ENCODE results near the gene SH3BP4. TPM values are rescaled to one million over a fixed set of nuclear protein-coding genes. Genes with fewer than 3 reads are reported as not detected.

The SH3BP4 gene
- total and polyA plus RNA-seq, 10 of the 15 experiments (the other 5 are each of a cell fraction or from before 2014, with no cell fraction given), result 0.03 to 0.36 TPM; not detected in 8

GRCh38 chr2:234950435-234950729 lies 1.4 kb upstream of the SH3BP4 start:
- BruUV-seq (replicated peaks), result no TSS peak
- RAD21 ChIA-PET (ENCODE audit: unreplicated experiment), result no interaction called here
- Histone ChIP-seq H3K79me2 (ENCODE audit: control insufficient read depth, insufficient read depth, low read length) (no peaks in the 10 kb centered on the region), H3K36me3 (ENCODE audit: control insufficient read depth in 2 of 2, insufficient read depth in 2 of 2, low read length in 1 of 2) (no peaks in the 10 kb centered on the region), H2AFZ (ENCODE audit: control insufficient read depth, low read depth, low read length) (no peak overlapping the region), H3K9me3 (replicated peaks; ENCODE audit: control insufficient read depth, insufficient read depth, low read length) (no peaks in the 10 kb centered on the region), H3K4me1 (ENCODE audit: control insufficient read depth, insufficient read depth, low read length) (no peaks in the 10 kb centered on the region), H3K27ac (ENCODE audit: control insufficient read depth, insufficient read depth) (no peak overlapping the region), H3K4me2 (ENCODE audit: control insufficient read depth, insufficient read depth) (no peak overlapping the region), H4K20me1 (ENCODE audit: control insufficient read depth, insufficient read depth) (no peaks in the 10 kb centered on the region), H3K4me3 (no peak overlapping the region), H3K27me3 (replicated peaks in 1 of 2; ENCODE audit: control insufficient read depth in 2 of 2, insufficient read depth in 2 of 2, low read length in 1 of 2) (peaks cover 0 to 8% of the 10 kb centered on the region in 2 experiments; a peak in 2 of 4 replicates), H3K9ac (ENCODE audit: control insufficient read depth, insufficient read depth, low read length) (no peak overlapping the region)
- POLR2A ChIA-PET, result no interaction called here
- CTCF ChIA-PET, result no interaction called here
- intact Hi-C loops (cut with micrococcal nuclease; ENCODE audit: unreplicated experiment) (no loop called here), in situ Hi-C loops (cut with MboI) (no loop called here)
- WGBS (ENCODE audit: insufficient coverage, insufficient replicate concordance, low lambda C conversion rate, missing lambda C conversion rate), result 54% methylated on average over 7 of the region's 7 CpGs
- DNase-seq (ENCODE audit: low read depth, low spot score) (no peak), FAIRE-seq (no peak), ATAC-seq (no peak)
- SMC1A ChIA-PET (ENCODE audit: uncharacterized antibody, unreplicated experiment), result no interaction called here
- no peak for TF ChIP-seq SKIL (IDR thresholded peaks at IDR 0.05; ENCODE audit: low read depth, poor library complexity, severe bottlenecking)
- TF ChIP-seq BMI1 (IDR thresholded peaks at IDR 0.05; ENCODE audit: borderline replicate concordance), result no peak
- TF ChIP-seq ZBED1 (IDR thresholded peaks at IDR 0.05; ENCODE audit: borderline replicate concordance), result no peak
- TF ChIP-seq CREB1 (IDR thresholded peaks at IDR 0.05; ENCODE audit: low read depth), result no peak
- TF ChIP-seq GATAD2B (conservative IDR thresholded peaks at IDR 0.05; ENCODE audit: low read depth), result no peak
- TF ChIP-seq NKRF (conservative IDR thresholded peaks at IDR 0.05), result no peak
- no peak for TF ChIP-seq MEF2B (IDR thresholded peaks at IDR 0.05; ENCODE audit: partially characterized antibody, poor library complexity, severe bottlenecking)
- no peak for TF ChIP-seq YBX1 (IDR thresholded peaks at IDR 0.05)
- TF ChIP-seq TCF3 (IDR thresholded peaks at IDR 0.05; ENCODE audit: borderline replicate concordance, insufficient read depth, low read depth, low read length), result no peak
- TF ChIP-seq HDAC2 (IDR thresholded peaks at IDR 0.05), result no peak
- TF ChIP-seq BHLHE40 (IDR thresholded peaks at IDR 0.05; ENCODE audit: borderline replicate concordance in 1 of 2, low read depth in 2 of 2, low read length in 1 of 2), result no peak
- TF ChIP-seq PAX8 (IDR thresholded peaks at IDR 0.05), result no peak
- TF ChIP-seq STAT3 (IDR thresholded peaks at IDR 0.05; ENCODE audit: low read depth, low read length), result no peak
- no peak for TF ChIP-seq CBFB (IDR thresholded peaks at IDR 0.05; ENCODE audit: low read depth)
- TF ChIP-seq HDAC6 (IDR thresholded peaks at IDR 0.05; ENCODE audit: unreplicated experiment), result no peak

Data from GM12878 (cell line).